HCT116 (cell line): ENCODE data around the gene NTRK3. TPM values are rescaled to one million over a fixed set of nuclear protein-coding genes. Genes with fewer than 3 reads are reported as not detected.

ENCODE experiments used
- ATAC-seq: fragments of 200-7000 bp; cut with Tn5 transposase; 2 replicates; pipeline ENCODE4 v1.9.1; 2020; ENCODE audit warnings: mild to moderate bottlenecking, moderate library complexity
- BruUV-seq: library from RNA; stranded (reverse); fragments of 400-500 nt; replicated peaks from 2 replicates; lab custom pipeline; 2021; lab: Mats Ljungman, UMichigan
- CTCF ChIA-PET: fragments of 300-600 bp; sonication (Branson Sonifier 250); formaldehyde crosslinking; loops from one replicate; lab custom pipeline; 2021; ENCODE audit warnings: antibody characterized with exemption; lab: Charles Lee
- POLR2A ChIA-PET: fragments of 300-600, 350-600 bp; sonication (Branson Sonifier 250); formaldehyde crosslinking; loops from one replicate; lab custom pipeline; 2021; ENCODE audit warnings: antibody characterized with exemption; lab: Charles Lee
- RAD21 ChIA-PET, 2 experiments: fragments of 300-600 bp; sonication (Branson Sonifier 250); formaldehyde crosslinking; loops; one replicate each; lab custom pipeline; 2023; ENCODE audit warnings: low total read pairs in 2 of 2; ENCODE audit not compliant: uncharacterized antibody in 2 of 2, unreplicated experiment in 2 of 2, low non-redundant PET in 1 of 2; lab: Charles Lee
- DNase-seq: peaks from one replicate; pipeline ENCODE4 v3.0.0-alpha.2; 2010; ENCODE audit warnings: low read depth, low spot score
- H2AFZ ChIP-seq: fragments of 200-600 bp; shearing (Covaris generic), sonication (generic); 2 replicates; pipeline ENCODE4 v1.6.1; 2017; ENCODE audit warnings: low read depth, mixed run types, mixed read lengths, antibody characterized with exemption, low read length; ENCODE audit not compliant: poor library complexity, severe bottlenecking
- H3K27ac ChIP-seq: 2 replicates; pipeline ENCODE4 v1.5.1; 2012; ENCODE audit warnings: low read depth, low read length
- H3K27me3 ChIP-seq: fragments of 200-600 bp; sonication (generic); 2 replicates; pipeline ENCODE4 v1.6.1; 2016; ENCODE audit warnings: mixed run types, low read length, mixed read lengths; ENCODE audit not compliant: insufficient read depth
- H3K36me3 ChIP-seq, 2 experiments: fragments of 200-500 bp in 1 of 2; fragments of 200-600 bp in 1 of 2; sonication (Bioruptor generic) in 1 of 2; sonication (generic) in 1 of 2; 2 replicates each; pipeline versions ENCODE4 v1.5.1 to v1.6.1; 2014 to 2016; ENCODE audit warnings: low read length in 2 of 2, inconsistent platforms in 1 of 2, mixed read lengths in 1 of 2, mixed run types in 1 of 2; ENCODE audit not compliant: insufficient read depth in 2 of 2, control insufficient read depth in 1 of 2
- H3K4me1 ChIP-seq, 2 experiments: fragments of 200-600 bp in 1 of 2; sonication (generic) in 1 of 2; 2 replicates each; pipeline versions ENCODE4 v1.5.1 to v1.6.1; 2012 to 2017; ENCODE audit warnings: low read length in 2 of 2, inconsistent platforms in 1 of 2, mild to moderate bottlenecking in 1 of 2, mixed read lengths in 1 of 2, mixed run types in 1 of 2, moderate library complexity in 1 of 2; ENCODE audit not compliant: insufficient read depth in 2 of 2, control insufficient read depth in 1 of 2
- H3K4me2 ChIP-seq: fragments of 200-600 bp; sonication (generic); 2 replicates; pipeline ENCODE4 v1.6.1; 2017; ENCODE audit warnings: mixed run types, low read length, mixed read lengths
- H3K4me3 ChIP-seq, 2 experiments: fragments of 200-600 bp in 1 of 2; sonication (generic) in 1 of 2; replicated peaks in 1 of 2; 2 replicates each; pipeline ENCODE4 v1.5.1; 2011 to 2016; ENCODE audit warnings: low read length in 2 of 2, control low read depth in 1 of 2, low read depth in 1 of 2, mild to moderate bottlenecking in 1 of 2, mixed read lengths in 1 of 2, mixed run types in 1 of 2
- H3K79me2 ChIP-seq: fragments of 200-600 bp; sonication (generic); 2 replicates; pipeline ENCODE4 v1.6.1; 2017; ENCODE audit warnings: mild to moderate bottlenecking, mixed run types, low read length, moderate library complexity, mixed read lengths; ENCODE audit not compliant: insufficient read depth
- H3K9ac ChIP-seq: fragments of 200-600 bp; sonication (generic); 2 replicates; pipeline ENCODE4 v1.6.1; 2016; ENCODE audit warnings: low read length, mixed read lengths
- H3K9me2 ChIP-seq: fragments of 200-600 bp; sonication (generic), shearing (Covaris generic); 2 replicates; pipeline ENCODE4 v1.6.1; 2017; ENCODE audit warnings: mixed run types, mild to moderate bottlenecking, moderate library complexity; ENCODE audit not compliant: insufficient read depth
- H3K9me3 ChIP-seq, 2 experiments: fragments of 200-500 bp in 1 of 2; fragments of 200-600 bp in 1 of 2; sonication (Bioruptor generic) in 1 of 2; sonication (generic) in 1 of 2; 2 replicates each; pipeline ENCODE4 v1.6.1; 2014 to 2017; ENCODE audit warnings: low read length in 2 of 2, mixed read lengths in 2 of 2, inconsistent platforms in 1 of 2, low read depth in 1 of 2, mild to moderate bottlenecking in 1 of 2, mixed run types in 1 of 2, moderate library complexity in 1 of 2; ENCODE audit not compliant: control insufficient read depth in 1 of 2, insufficient read depth in 1 of 2
- H4K20me1 ChIP-seq: fragments of 200-600 bp; sonication (generic), shearing (Covaris generic); 2 replicates; pipeline ENCODE4 v1.6.1; 2017; ENCODE audit warnings: mixed run types, mild to moderate bottlenecking, moderate library complexity; ENCODE audit not compliant: insufficient read depth
- EGR1 ChIP-seq: IDR thresholded peaks from 2 replicates; pipeline ENCODE4 v1.6.1; 2012; ENCODE audit warnings: low read depth
- RAD21 ChIP-seq: IDR thresholded peaks from 2 replicates; pipeline ENCODE4 v1.6.1; 2012; ENCODE audit warnings: low read depth, mild to moderate bottlenecking
- SIN3A ChIP-seq: IDR thresholded peaks from 2 replicates; pipeline ENCODE4 v1.6.1; 2012; ENCODE audit warnings: low read depth
- TCF7L2 ChIP-seq: IDR thresholded peaks from 2 replicates; pipeline ENCODE4 v1.7.0; 2011; ENCODE audit warnings: borderline replicate concordance, inconsistent platforms; ENCODE audit not compliant: insufficient read depth, insufficient read length; ENCODE audit errors: extremely low read depth
- ZFX ChIP-seq: fragments of 450-650 bp; IDR thresholded peaks from 2 replicates; pipeline ENCODE4 v1.6.1; 2017
- intact Hi-C: fragments of 100-400 bp; cut with micrococcal nuclease; formaldehyde crosslinking; loops from 2 replicates; pipeline ENCODE4 v1.10.0; 2022
- total RNA-seq: library from RNA; stranded (reverse); gene quantifications from one replicate; pipeline ENCODE4 v1.2.1, GENCODE V29; 2021; ENCODE audit not compliant: unreplicated experiment
- TF ChIP-seq, protein P1 (sequence below): IDR thresholded peaks from 2 replicates; pipeline ENCODE4 v1.6.1; 2012; ENCODE audit warnings: low read depth

Gene NTRK3
- total RNA-seq, 1 experiment from 2014 or later = not detected

DNA sequence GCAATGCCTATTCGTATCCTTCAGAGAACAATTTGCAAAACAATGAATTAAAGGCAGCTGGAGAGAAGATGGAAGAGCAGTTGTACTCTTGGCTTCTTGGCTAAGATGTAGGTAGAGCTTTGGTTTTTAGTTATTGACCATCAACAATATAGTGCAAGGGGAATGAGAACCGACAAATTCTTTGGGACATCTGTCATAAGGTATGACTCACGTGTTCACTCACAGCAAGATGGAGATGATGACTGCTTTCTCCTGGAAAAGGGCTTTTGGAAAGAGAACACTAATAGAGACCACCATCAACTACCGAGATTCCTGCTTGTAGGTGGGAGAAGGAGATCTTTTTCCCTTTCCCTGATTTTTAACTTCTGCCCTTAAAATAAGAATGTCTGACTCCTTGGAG lies 234.9 kb downstream of the NTRK3 start:
- Histone ChIP-seq H2AFZ (no peak overlapping the region), H3K27me3 (no peaks in the 10 kb centered on the region), H3K9me2 (no peaks in the 10 kb centered on the region), H3K4me2 (no peak overlapping the region), H3K9me3 (no peaks in the 10 kb centered on the region; a peak in 1 of 4 replicates), H3K4me3 (no peak overlapping the region), H4K20me1 (no peaks in the 10 kb centered on the region), H3K79me2 (no peaks in the 10 kb centered on the region), H3K9ac (no peak overlapping the region), H3K36me3 (no peaks in the 10 kb centered on the region), H3K4me1 (no peaks in the 10 kb centered on the region), H3K27ac (no peak overlapping the region)
- CTCF ChIA-PET = no interaction called here
- ATAC-seq (no peak), DNase-seq (no peak)
- intact Hi-C loops = no loop called here
- POLR2A ChIA-PET = no interaction called here
- no TSS peak for BruUV-seq
- RAD21 ChIA-PET = no interaction called here
- TF ChIP-seq, protein P1, sequence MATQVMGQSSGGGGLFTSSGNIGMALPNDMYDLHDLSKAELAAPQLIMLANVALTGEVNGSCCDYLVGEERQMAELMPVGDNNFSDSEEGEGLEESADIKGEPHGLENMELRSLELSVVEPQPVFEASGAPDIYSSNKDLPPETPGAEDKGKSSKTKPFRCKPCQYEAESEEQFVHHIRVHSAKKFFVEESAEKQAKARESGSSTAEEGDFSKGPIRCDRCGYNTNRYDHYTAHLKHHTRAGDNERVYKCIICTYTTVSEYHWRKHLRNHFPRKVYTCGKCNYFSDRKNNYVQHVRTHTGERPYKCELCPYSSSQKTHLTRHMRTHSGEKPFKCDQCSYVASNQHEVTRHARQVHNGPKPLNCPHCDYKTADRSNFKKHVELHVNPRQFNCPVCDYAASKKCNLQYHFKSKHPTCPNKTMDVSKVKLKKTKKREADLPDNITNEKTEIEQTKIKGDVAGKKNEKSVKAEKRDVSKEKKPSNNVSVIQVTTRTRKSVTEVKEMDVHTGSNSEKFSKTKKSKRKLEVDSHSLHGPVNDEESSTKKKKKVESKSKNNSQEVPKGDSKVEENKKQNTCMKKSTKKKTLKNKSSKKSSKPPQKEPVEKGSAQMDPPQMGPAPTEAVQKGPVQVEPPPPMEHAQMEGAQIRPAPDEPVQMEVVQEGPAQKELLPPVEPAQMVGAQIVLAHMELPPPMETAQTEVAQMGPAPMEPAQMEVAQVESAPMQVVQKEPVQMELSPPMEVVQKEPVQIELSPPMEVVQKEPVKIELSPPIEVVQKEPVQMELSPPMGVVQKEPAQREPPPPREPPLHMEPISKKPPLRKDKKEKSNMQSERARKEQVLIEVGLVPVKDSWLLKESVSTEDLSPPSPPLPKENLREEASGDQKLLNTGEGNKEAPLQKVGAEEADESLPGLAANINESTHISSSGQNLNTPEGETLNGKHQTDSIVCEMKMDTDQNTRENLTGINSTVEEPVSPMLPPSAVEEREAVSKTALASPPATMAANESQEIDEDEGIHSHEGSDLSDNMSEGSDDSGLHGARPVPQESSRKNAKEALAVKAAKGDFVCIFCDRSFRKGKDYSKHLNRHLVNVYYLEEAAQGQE = no peak
- TF ChIP-seq RAD21 = no peak
- no peak for TF ChIP-seq TCF7L2

- CTCF ChIA-PET = no interaction called here
- no peak for ATAC-seq
These were observed 235.7 kb downstream of the NTRK3 start for GRCh38 chr15:88020806-88021205.

More at GRCh38 chr15:88020806-88021205, 235.7 kb downstream of the NTRK3 start:
- Histone ChIP-seq H3K4me2 (no peak overlapping the region), H3K9ac (no peak overlapping the region), H3K27ac (no peak overlapping the region), H3K9me3 (no peaks in the 10 kb centered on the region; a peak in 1 of 4 replicates), H3K4me1 (no peaks in the 10 kb centered on the region)
- no TSS peak for BruUV-seq
- RAD21 ChIA-PET = no interaction called here
- TF ChIP-seq EGR1 (no peak), ZFX (no peak), SIN3A (no peak)
- TF ChIP-seq, all 23 proteins: peak for 0
- DNase-seq = no peak
- H2AFZ ChIP-seq = no peak overlapping the region
- no peak overlapping the region for H3K4me3 ChIP-seq
- no peaks in the 10 kb centered on the region for H4K20me1 ChIP-seq
- H3K36me3 ChIP-seq = no peaks in the 10 kb centered on the region
- no peaks in the 10 kb centered on the region for H3K9me2 ChIP-seq
- POLR2A ChIA-PET = no interaction called here
- intact Hi-C loops = no loop called here
- H3K79me2 ChIP-seq = no peaks in the 10 kb centered on the region
- no peaks in the 10 kb centered on the region for H3K27me3 ChIP-seq
